Measurements from ENCODE around the gene GON4L. TPM values are rescaled to one million over a fixed set of nuclear protein-coding genes. Genes with fewer than 3 reads are reported as not detected.

GON4L gene
- total and polyA plus RNA-seq, 11 donors = 10.9 to 38.0 (median 18.5) TPM

- DNase-seq = no peak
- H3K4me1 ChIP-seq = peaks cover 0 to 22% (median 2%) of the 10 kb centered on the region in 12 donors
- no peaks in the 10 kb centered on the region for H3K9me3 ChIP-seq
- TF ChIP-seq CTCF (IDR thresholded peaks at IDR 0.05) (no peak), POLR2A (IDR thresholded peaks at IDR 0.05) (no peak)
- intact Hi-C loops (cut with DNase I) = loop anchor here in 1 of 10 donors (10.0 kb wide), 1 partner anchor 134 kb away; no protein-coding TSS in a partner anchor
- peaks cover 0 to 87% (median 74%) of the 10 kb centered on the region in 9 donors for H3K36me3 ChIP-seq
- WGBS, 4 donors = 85 to 91% (median 88%) methylated on average over 3 of the region's 3 CpGs
- no peak for ATAC-seq
- H3K27ac ChIP-seq = no peak overlapping the region
- H3K4me3 ChIP-seq = no peak overlapping the region
- H3K27me3 ChIP-seq = no peaks in the 10 kb centered on the region
Measured at GRCh38 chr1:155850345-155850744, 6.7 kb downstream of the GON4L start.

- intact Hi-C loops (cut with DNase I) = no loop called here
- Histone ChIP-seq H3K4me1 (peaks cover 0 to 31% (median 5%) of the 10 kb centered on the region in 12 donors), H3K4me3 (no peak overlapping the region)
Measured at GRCh38 chr1:155847823-155848529, 9.0 kb downstream of the GON4L start.

GRCh38 chr1:155844860-155845421, 12.1 kb downstream of the GON4L start:
- Histone ChIP-seq H3K9me3 (no peaks in the 10 kb centered on the region), H3K36me3 (peaks cover 0 to 52% (median 34%) of the 10 kb centered on the region in 9 donors), H3K4me3 (no peak overlapping the region), H3K4me1 (peaks cover 0 to 24% (median 5%) of the 10 kb centered on the region in 12 donors), H3K27me3 (no peaks in the 10 kb centered on the region), H3K27ac (no peak overlapping the region)
- intact Hi-C loops (cut with DNase I) = loop anchor here in 1 of 10 donors (1.0 kb wide), 1 partner anchor 32 kb away; no protein-coding TSS in a partner anchor
- TF ChIP-seq POLR2A (IDR thresholded peaks at IDR 0.05) (no peak), CTCF (IDR thresholded peaks at IDR 0.05) (no peak)
- no peak for ATAC-seq
- WGBS, 4 donors = 65 to 72% (median 69%) methylated on average over 1 of the region's 1 CpG
- no peak for DNase-seq

More at GRCh38 chr1:155847823-155848529, 9.0 kb downstream of the GON4L start:
- DNase-seq (no peak), ATAC-seq (no peak)
- no peaks in the 10 kb centered on the region for H3K27me3 ChIP-seq
- H3K9me3 ChIP-seq = no peaks in the 10 kb centered on the region
- H3K27ac ChIP-seq = no peak overlapping the region
- H3K36me3 ChIP-seq = peaks cover 0 to 81% (median 61%) of the 10 kb centered on the region in 9 donors
- TF ChIP-seq CTCF (IDR thresholded peaks at IDR 0.05) (no peak), POLR2A (IDR thresholded peaks at IDR 0.05) (no peak)
- WGBS, 4 donors = 91 to 100% (median 96%) methylated on average over 1 of the region's 1 CpG

- DNase-seq = no peak
- Histone ChIP-seq H3K27me3 (no peaks in the 10 kb centered on the region), H3K4me1 (peaks cover 0 to 10% (median 5%) of the 10 kb centered on the region in 12 donors), H3K36me3 (peaks cover 0 to 28% (median 9%) of the 10 kb centered on the region in 9 donors), H3K27ac (no peak overlapping the region), H3K9me3 (no peaks in the 10 kb centered on the region), H3K4me3 (no peak overlapping the region)
- intact Hi-C loops (cut with DNase I) = no loop called here
- TF ChIP-seq POLR2A (IDR thresholded peaks at IDR 0.05) = no peak
- no peak for TF ChIP-seq CTCF (IDR thresholded peaks at IDR 0.05)
- WGBS, 4 donors = 86 to 93% (median 90%) methylated on average over 5 of the region's 5 CpGs
- ATAC-seq = no peak
Measured at GRCh38 chr1:155840386-155840785, 16.6 kb downstream of the GON4L start.

Measured in heart left ventricle (tissue), 16 donors.